OCI-LY3 (cell line): ENCODE measurements around the gene CLRN3.

Source experiments
- H2AFZ ChIP-seq: fragments of 200-600, 300-600 bp; shearing (Covaris generic); 2 replicates; pipeline ENCODE4 v1.6.0; 2014; ENCODE audit warnings: antibody characterized with exemption, low read depth, low read length
- H3K27ac ChIP-seq: fragments of 200-600, 300-600 bp; sonication (generic); 2 replicates; pipeline ENCODE4 v1.5.1; 2014; ENCODE audit warnings: mild to moderate bottlenecking, low read length, moderate library complexity, mixed read lengths
- H3K27me3 ChIP-seq: fragments of 200-600, 300-600 bp; sonication (generic); 2 replicates; pipeline ENCODE4 v1.6.1; 2014; ENCODE audit warnings: low read depth, low read length, mixed read lengths
- H3K36me3 ChIP-seq: fragments of 200-600, 300-600 bp; sonication (generic); replicated peaks from 2 replicates; pipeline ENCODE3; 2014; ENCODE audit warnings: low read depth, low read length, mixed read lengths
- H3K4me1 ChIP-seq: fragments of 300-600, 200-600 bp; sonication (generic); 2 replicates; pipeline ENCODE4 v1.6.1; 2014; ENCODE audit warnings: low read length, mixed read lengths
- H3K4me2 ChIP-seq: fragments of 200-600, 300-600 bp; sonication (generic); 2 replicates; pipeline ENCODE4 v1.6.1; 2014; ENCODE audit warnings: low read length, mixed read lengths
- H3K4me3 ChIP-seq: fragments of 300-600, 200-600 bp; sonication (generic); 2 replicates; pipeline ENCODE4 v1.5.1; 2014; ENCODE audit warnings: antibody characterized with exemption, mild to moderate bottlenecking, low read length, moderate library complexity
- H3K79me2 ChIP-seq: fragments of 300-600, 200-600 bp; shearing (Covaris generic); 2 replicates; pipeline ENCODE4 v1.6.1; 2014; ENCODE audit warnings: mild to moderate bottlenecking, low read length, mixed read lengths
- H3K9ac ChIP-seq: fragments of 300-600, 200-600 bp; shearing (Covaris generic); 2 replicates; pipeline ENCODE4 v1.6.0; 2014; ENCODE audit warnings: mild to moderate bottlenecking, low read length, moderate library complexity
- H3K9me3 ChIP-seq: fragments of 200-600, 300-600 bp; shearing (Covaris generic); 2 replicates; pipeline ENCODE4 v1.6.1; 2014; ENCODE audit warnings: low read length, mixed read lengths; ENCODE audit not compliant: insufficient read depth
- H4K20me1 ChIP-seq: fragments of 200-600, 300-600 bp; sonication (generic); 2 replicates; pipeline ENCODE4 v1.6.1; 2016; ENCODE audit warnings: low read length, mixed read lengths; ENCODE audit not compliant: insufficient read depth
- EZH2phosphoT487 ChIP-seq: fragments of 200-600 bp; shearing (Covaris generic); IDR thresholded peaks from 2 replicates; pipeline ENCODE4 v1.6.1; 2018; ENCODE audit warnings: antibody characterized with exemption, mixed run types, low read depth
- TF ChIP-seq, protein P1 (sequence below): fragments of 200-600, 300-600 bp; sonication (generic); IDR thresholded peaks from 2 replicates; pipeline ENCODE4 v1.5.1; 2014; ENCODE audit warnings: antibody characterized with exemption, low read length, low read depth

The CLRN3 gene

DNA sequence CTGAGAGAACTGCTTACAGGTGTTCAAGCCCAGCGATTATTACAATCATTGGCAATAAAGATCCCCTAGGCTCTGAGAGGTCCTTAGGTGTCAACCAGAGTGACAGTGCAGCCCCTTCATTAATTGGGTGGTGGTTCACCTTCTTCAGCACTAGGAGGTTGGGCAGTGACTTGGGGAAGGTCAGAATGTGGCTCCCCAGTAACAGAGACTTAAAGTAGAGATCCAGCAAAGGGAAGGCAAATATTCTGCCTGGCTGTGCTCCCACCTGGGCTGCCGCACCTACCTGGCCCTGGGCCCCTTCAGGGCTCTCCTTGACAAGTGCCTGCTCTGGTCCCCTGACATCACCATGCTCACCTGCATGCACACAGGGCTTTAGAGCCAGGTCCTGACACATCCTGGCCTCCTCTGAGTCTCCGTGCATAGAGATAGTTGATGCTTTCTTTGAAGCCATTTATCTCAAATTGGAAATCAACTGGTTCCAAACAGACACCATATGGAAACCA is 1.9 kb downstream of the CLRN3 start:
- H3K27ac ChIP-seq, result no peak overlapping the region
- H3K27me3 ChIP-seq, result no peaks in the 10 kb centered on the region

GRCh38 chr10:127890216-127890615 is 2.5 kb downstream of the CLRN3 start:
- Histone ChIP-seq H3K9ac (no peak overlapping the region), H2AFZ (no peak overlapping the region), H3K27ac (no peak overlapping the region), H3K4me1 (no peaks in the 10 kb centered on the region), H3K27me3 (no peaks in the 10 kb centered on the region), H3K79me2 (no peaks in the 10 kb centered on the region), H3K9me3 (no peaks in the 10 kb centered on the region), H3K4me2 (no peak overlapping the region), H3K4me3 (no peak overlapping the region), H3K36me3 (no peaks in the 10 kb centered on the region), H4K20me1 (no peaks in the 10 kb centered on the region)
- TF ChIP-seq EZH2phosphoT487, result no peak
- TF ChIP-seq, protein P1, sequence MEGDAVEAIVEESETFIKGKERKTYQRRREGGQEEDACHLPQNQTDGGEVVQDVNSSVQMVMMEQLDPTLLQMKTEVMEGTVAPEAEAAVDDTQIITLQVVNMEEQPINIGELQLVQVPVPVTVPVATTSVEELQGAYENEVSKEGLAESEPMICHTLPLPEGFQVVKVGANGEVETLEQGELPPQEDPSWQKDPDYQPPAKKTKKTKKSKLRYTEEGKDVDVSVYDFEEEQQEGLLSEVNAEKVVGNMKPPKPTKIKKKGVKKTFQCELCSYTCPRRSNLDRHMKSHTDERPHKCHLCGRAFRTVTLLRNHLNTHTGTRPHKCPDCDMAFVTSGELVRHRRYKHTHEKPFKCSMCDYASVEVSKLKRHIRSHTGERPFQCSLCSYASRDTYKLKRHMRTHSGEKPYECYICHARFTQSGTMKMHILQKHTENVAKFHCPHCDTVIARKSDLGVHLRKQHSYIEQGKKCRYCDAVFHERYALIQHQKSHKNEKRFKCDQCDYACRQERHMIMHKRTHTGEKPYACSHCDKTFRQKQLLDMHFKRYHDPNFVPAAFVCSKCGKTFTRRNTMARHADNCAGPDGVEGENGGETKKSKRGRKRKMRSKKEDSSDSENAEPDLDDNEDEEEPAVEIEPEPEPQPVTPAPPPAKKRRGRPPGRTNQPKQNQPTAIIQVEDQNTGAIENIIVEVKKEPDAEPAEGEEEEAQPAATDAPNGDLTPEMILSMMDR, result no peak

More for the DNA sequence above, 1.9 kb downstream of the CLRN3 start:
- Histone ChIP-seq H3K4me3 (no peak overlapping the region), H2AFZ (no peak overlapping the region), H3K9me3 (no peaks in the 10 kb centered on the region), H3K4me1 (no peaks in the 10 kb centered on the region), H3K36me3 (no peaks in the 10 kb centered on the region), H4K20me1 (no peaks in the 10 kb centered on the region), H3K4me2 (no peak overlapping the region), H3K79me2 (no peaks in the 10 kb centered on the region), H3K9ac (no peak overlapping the region)
- TF ChIP-seq, protein P1, result no peak
- TF ChIP-seq EZH2phosphoT487, result no peak

- Histone ChIP-seq H3K27ac (no peak overlapping the region), H2AFZ (no peak overlapping the region)
Measured at GRCh38 chr10:127889605-127890195, 3.0 kb downstream of the CLRN3 start.

DNA sequence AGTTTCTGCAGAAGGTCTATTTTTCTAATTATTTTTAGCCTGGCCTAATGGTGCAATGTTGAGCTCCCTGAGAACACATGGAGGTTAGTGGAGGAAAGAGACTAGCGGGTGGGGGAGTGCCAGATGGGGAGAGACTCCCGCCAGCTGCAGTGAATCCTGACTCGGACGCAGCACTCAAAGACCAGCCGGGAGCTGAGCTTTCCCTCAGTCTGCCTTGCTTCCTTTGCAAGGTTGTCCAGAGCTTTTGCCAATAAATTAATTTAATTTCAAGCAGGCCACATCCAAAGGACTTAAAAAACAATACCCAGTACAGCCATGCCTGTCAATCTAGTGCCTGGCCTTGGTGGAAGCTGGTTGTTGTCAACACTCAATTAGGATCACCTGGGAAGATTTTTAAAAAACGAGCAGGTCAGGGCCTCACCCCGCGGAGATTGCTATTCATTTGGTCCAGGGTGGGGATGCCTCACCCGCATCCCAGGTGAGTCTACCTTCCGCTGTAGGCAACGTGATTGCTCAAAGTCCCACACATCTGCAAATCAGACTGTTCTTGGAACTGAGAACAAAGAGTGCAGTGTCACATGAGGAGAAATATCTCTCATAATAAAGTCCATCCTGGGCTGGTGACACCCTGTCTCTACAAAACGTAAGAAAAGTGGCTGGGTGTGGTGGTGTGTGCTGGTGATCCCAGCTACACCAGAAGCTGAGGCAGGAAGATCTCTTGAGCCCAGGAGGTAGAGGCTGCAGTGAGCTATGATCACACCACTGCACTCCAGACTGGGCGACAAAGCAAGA is 4.0 kb downstream of the CLRN3 start:
- H3K9me3 ChIP-seq, result no peaks in the 10 kb centered on the region
- H4K20me1 ChIP-seq, result no peaks in the 10 kb centered on the region
- H3K4me3 ChIP-seq, result no peak overlapping the region
- H3K9ac ChIP-seq, result no peak overlapping the region
- H3K4me1 ChIP-seq, result no peaks in the 10 kb centered on the region
- no peaks in the 10 kb centered on the region for H3K36me3 ChIP-seq
- no peak overlapping the region for H3K27ac ChIP-seq
- no peaks in the 10 kb centered on the region for H3K27me3 ChIP-seq
- TF ChIP-seq EZH2phosphoT487, result no peak
- TF ChIP-seq, protein P1, result no peak
- H3K79me2 ChIP-seq, result no peaks in the 10 kb centered on the region
- no peak overlapping the region for H2AFZ ChIP-seq
- H3K4me2 ChIP-seq, result no peak overlapping the region

More at GRCh38 chr10:127889605-127890195, 3.0 kb downstream of the CLRN3 start:
- Histone ChIP-seq H3K9me3 (no peaks in the 10 kb centered on the region), H4K20me1 (no peaks in the 10 kb centered on the region), H3K4me1 (no peaks in the 10 kb centered on the region), H3K36me3 (no peaks in the 10 kb centered on the region), H3K79me2 (no peaks in the 10 kb centered on the region), H3K9ac (no peak overlapping the region), H3K4me2 (no peak overlapping the region), H3K4me3 (no peak overlapping the region), H3K27me3 (no peaks in the 10 kb centered on the region)
- no peak for TF ChIP-seq EZH2phosphoT487
- TF ChIP-seq, protein P1, result no peak
